Astrocyte of the cerebellum (primary cell): ENCODE data around the gene ZPLD1.

Experiments
- DNase-seq: peaks from one replicate; pipeline ENCODE4 v3.0.0-alpha.2; 2011; ENCODE audit warnings: low read depth
- H3K4me3 ChIP-seq: 2 replicates; pipeline ENCODE4 v1.5.1; 2011; ENCODE audit warnings: mild to moderate bottlenecking, low read depth, low read length, moderate library complexity
- CTCF ChIP-seq: IDR thresholded peaks from 2 replicates; pipeline ENCODE4 v1.5.1; 2012; ENCODE audit warnings: low read length, low read depth, moderate library complexity, mild to moderate bottlenecking; ENCODE audit errors: missing control alignments
- in situ Hi-C: cut with HindIII; loops from 2 replicates; pipeline ENCODE4 v1.10.0; 2017; ENCODE audit warnings: low sequenced_read_pairs

Gene ZPLD1

DNA sequence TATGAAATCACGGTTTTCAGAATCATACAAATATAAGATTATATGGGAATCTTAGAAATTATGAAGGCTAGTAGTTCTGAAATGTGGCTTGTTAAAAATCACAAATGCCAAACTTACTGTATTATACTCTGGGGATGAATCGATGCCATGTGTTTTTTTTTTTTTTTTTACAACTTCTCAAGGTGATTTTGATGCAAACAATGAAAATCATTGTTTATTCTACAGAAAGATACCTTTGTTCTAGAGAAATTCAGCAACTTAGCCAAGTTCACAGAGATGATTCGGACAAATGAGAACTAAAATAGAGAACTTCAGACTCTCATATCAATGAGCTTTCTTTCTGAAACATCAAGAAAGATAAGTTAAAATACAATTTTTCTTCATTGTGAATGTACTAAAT, 92.0 kb downstream of the ZPLD1 start:
- TF ChIP-seq CTCF, result no peak
- no peak for DNase-seq
- H3K4me3 ChIP-seq, result no peak overlapping the region
- in situ Hi-C loops, result no loop called here

GRCh38 chr3:102528727-102529126, 93.9 kb downstream of the ZPLD1 start:
- DNase-seq, result no peak
- no peak for TF ChIP-seq CTCF
- in situ Hi-C loops, result no loop called here
- H3K4me3 ChIP-seq, result no peak overlapping the region
